A673 (cell line): Measurements from ENCODE around the gene USP25. TPM values are rescaled to one million over a fixed set of nuclear protein-coding genes. Genes with fewer than 3 reads are reported as not detected.

ENCODE experiments used
- BruUV-seq: library from RNA; stranded (reverse); fragments of 400-500 nt; replicated peaks from 2 replicates; lab custom pipeline; 2021; lab: Mats Ljungman, UMichigan
- CTCF ChIA-PET: fragments of 300-600 bp; sonication (Branson Sonifier 250); formaldehyde crosslinking; loops from one replicate; lab custom pipeline; 2022; ENCODE audit warnings: antibody characterized with exemption; lab: Charles Lee
- POLR2A ChIA-PET: fragments of 300-600 bp; sonication (Branson Sonifier 250); formaldehyde crosslinking; loops from one replicate; lab custom pipeline; 2022; ENCODE audit warnings: antibody characterized with exemption; ENCODE audit not compliant: low non-redundant PET; lab: Charles Lee
- DNase-seq: peaks from one replicate; pipeline ENCODE4 v3.0.0-alpha.2; 2015; ENCODE audit warnings: low spot score
- H3K27ac ChIP-seq: fragments of 200-600 bp; sonication (generic); 2 replicates; pipeline ENCODE4 v1.5.1; 2016; ENCODE audit warnings: mixed run types, low read depth, mild to moderate bottlenecking, mixed read lengths, antibody characterized with exemption, low read length; ENCODE audit not compliant: poor library complexity, severe bottlenecking
- H3K27me3 ChIP-seq: fragments of 200-600 bp; sonication (generic); replicated peaks from 2 replicates; pipeline ENCODE4 v1.6.1; 2017; ENCODE audit warnings: mixed run types, low read depth, mild to moderate bottlenecking, mixed read lengths, antibody characterized with exemption, low read length; ENCODE audit not compliant: insufficient read depth, poor library complexity
- H3K36me3 ChIP-seq: fragments of 200-600 bp; sonication (generic); 2 replicates; pipeline ENCODE4 v1.6.1; 2016; ENCODE audit warnings: mixed run types, mild to moderate bottlenecking, mixed read lengths, antibody characterized with exemption, low read length; ENCODE audit not compliant: insufficient read depth, poor library complexity, severe bottlenecking
- H3K4me1 ChIP-seq: fragments of 200-600 bp; sonication (generic); 2 replicates; pipeline ENCODE4 v1.6.1; 2017; ENCODE audit warnings: mixed run types, mild to moderate bottlenecking, mixed read lengths, antibody characterized with exemption, low read length; ENCODE audit not compliant: insufficient read depth, poor library complexity, severe bottlenecking
- H3K4me3 ChIP-seq: fragments of 200-600 bp; sonication (generic); 2 replicates; pipeline ENCODE4 v1.5.1; 2016; ENCODE audit warnings: low read depth, mixed run types, mild to moderate bottlenecking, mixed read lengths, low read length; ENCODE audit not compliant: poor library complexity, severe bottlenecking
- H3K9me3 ChIP-seq: fragments of 200-600 bp; sonication (generic); 2 replicates; pipeline ENCODE4 v1.6.1; 2016; ENCODE audit warnings: mixed run types, low read depth, mild to moderate bottlenecking, mixed read lengths, antibody characterized with exemption, low read length; ENCODE audit not compliant: poor library complexity, severe bottlenecking
- CTCF ChIP-seq: fragments of 300-800, 200-600 bp; sonication (generic); conservative IDR thresholded peaks from 2 replicates; pipeline ENCODE4 v1.5.1; 2017; ENCODE audit warnings: low read depth, mild to moderate bottlenecking, antibody characterized with exemption, low read length, moderate library complexity, mixed read lengths
- EZH2 ChIP-seq: fragments of 200-600 bp; sonication (generic); IDR thresholded peaks from 2 replicates; pipeline ENCODE4 v1.6.1; 2017; ENCODE audit warnings: borderline replicate concordance, low read depth, mild to moderate bottlenecking, mixed read lengths, antibody characterized with exemption, low read length; ENCODE audit not compliant: poor library complexity, severe bottlenecking
- intact Hi-C: fragments of 100-400 bp; cut with micrococcal nuclease; formaldehyde crosslinking; loops from one replicate; pipeline ENCODE4 v1.10.0; 2022; ENCODE audit not compliant: unreplicated experiment
- total RNA-seq: library from RNA; stranded (reverse); gene quantifications from 2 replicates; pipeline ENCODE4 v1.2.3, GENCODE V29; 2021

The USP25 gene
- total RNA-seq, 1 experiment from 2014 or later: 27.5 TPM

GRCh38 chr21:15768853-15769252 is 39.1 kb downstream of the USP25 start:
- Histone ChIP-seq H3K27ac (no peak overlapping the region), H3K27me3 (no peaks in the 10 kb centered on the region), H3K4me3 (no peak overlapping the region), H3K36me3 (no peaks in the 10 kb centered on the region), H3K4me1 (peaks cover 32% of the 10 kb centered on the region), H3K9me3 (no peaks in the 10 kb centered on the region)
- ChIA-PET CTCF (no interaction called here), POLR2A (no interaction called here)
- no TSS peak for BruUV-seq
- no peak for DNase-seq
- TF ChIP-seq CTCF (no peak), EZH2 (no peak)
- intact Hi-C loops: loop anchor here (10.0 kb wide), 1 partner anchor 64 kb away; no protein-coding TSS in a partner anchor

- ChIA-PET CTCF (no interaction called here), POLR2A (interaction anchor here (0.6 kb wide), 1 partner anchor 23 kb away, joined by 3 read pairs; no protein-coding TSS in a partner anchor)
- Histone ChIP-seq H3K9me3 (no peaks in the 10 kb centered on the region), H3K4me3 (no peak overlapping the region), H3K27me3 (no peaks in the 10 kb centered on the region), H3K27ac (no peak overlapping the region), H3K4me1 (peaks cover 46% of the 10 kb centered on the region), H3K36me3 (no peaks in the 10 kb centered on the region)
- no peak for DNase-seq
- no TSS peak for BruUV-seq
- intact Hi-C loops: no loop called here
- TF ChIP-seq CTCF: no peak
These were observed 41.5 kb downstream of the USP25 start for GRCh38 chr21:15771311-15771710.

GRCh38 chr21:15772654-15773053 is 42.9 kb downstream of the USP25 start:
- Histone ChIP-seq H3K36me3 (no peaks in the 10 kb centered on the region), H3K4me3 (no peak overlapping the region), H3K27ac (no peak overlapping the region), H3K27me3 (no peaks in the 10 kb centered on the region), H3K4me1 (peaks cover 43% of the 10 kb centered on the region), H3K9me3 (no peaks in the 10 kb centered on the region)
- BruUV-seq: no TSS peak
- CTCF ChIA-PET: no interaction called here
- POLR2A ChIA-PET: no interaction called here
- no peak for DNase-seq
- intact Hi-C loops: no loop called here
- TF ChIP-seq EZH2: no peak
- no peak for TF ChIP-seq CTCF
